Measurements from ENCODE around the gene RBM20.

Gene RBM20

GRCh38 chr10:110746254-110746826, 102.2 kb downstream of the RBM20 start:
- no peak for TF ChIP-seq TCF4 (CRISPR knock-in tag; IDR thresholded peaks at IDR 0.05; ENCODE audit: borderline replicate concordance)
- TF ChIP-seq OSR1 (CRISPR knock-in tag; IDR thresholded peaks at IDR 0.05): no peak
- no peak for TF ChIP-seq PPARA (CRISPR knock-in tag; IDR thresholded peaks at IDR 0.05; ENCODE audit: borderline replicate concordance)
- peak; percentile 96 for ATAC-seq

- ATAC-seq: no peak
- TF ChIP-seq CSDC2 (CRISPR knock-in tag; IDR thresholded peaks at IDR 0.05): no peak
- no peak for TF ChIP-seq OSR1 (CRISPR knock-in tag; IDR thresholded peaks at IDR 0.05)
- TF ChIP-seq PPARA (CRISPR knock-in tag; IDR thresholded peaks at IDR 0.05; ENCODE audit: borderline replicate concordance): no peak
- no peak for TF ChIP-seq PATZ1 (CRISPR knock-in tag; IDR thresholded peaks at IDR 0.05; ENCODE audit: borderline replicate concordance)
- TF ChIP-seq ZNF70 (CRISPR knock-in tag; IDR thresholded peaks at IDR 0.05): no peak
- no peak for TF ChIP-seq ARNTL (CRISPR knock-in tag; IDR thresholded peaks at IDR 0.05; ENCODE audit: borderline replicate concordance, low read depth)
- no peak for TF ChIP-seq BACH2 (CRISPR knock-in tag; IDR thresholded peaks at IDR 0.05; ENCODE audit: borderline replicate concordance)
- no peak for TF ChIP-seq RARB (CRISPR knock-in tag; IDR thresholded peaks at IDR 0.05)
- TF ChIP-seq GLIS3 (CRISPR knock-in tag; IDR thresholded peaks at IDR 0.05): no peak
- no peak for TF ChIP-seq ZNF565 (CRISPR knock-in tag; conservative IDR thresholded peaks at IDR 0.05; ENCODE audit: low read depth)
- no peak for TF ChIP-seq TSHZ2 (CRISPR knock-in tag; IDR thresholded peaks at IDR 0.05)
- TF ChIP-seq TOX (CRISPR knock-in tag; IDR thresholded peaks at IDR 0.05; ENCODE audit: borderline replicate concordance): no peak
- TF ChIP-seq CREB5 (CRISPR knock-in tag; IDR thresholded peaks at IDR 0.05; ENCODE audit: low read depth): no peak
- TF ChIP-seq CSRNP3 (CRISPR knock-in tag; IDR thresholded peaks at IDR 0.05): no peak
- no peak for TF ChIP-seq ISL1 (CRISPR knock-in tag; IDR thresholded peaks at IDR 0.05)
- no peak for TF ChIP-seq TCF4 (CRISPR knock-in tag; IDR thresholded peaks at IDR 0.05; ENCODE audit: borderline replicate concordance)
Observed at GRCh38 chr10:110746969-110747608, 103.0 kb downstream of the RBM20 start.

GRCh38 chr10:110747609-110748464, 103.7 kb downstream of the RBM20 start:
- ATAC-seq: no peak
- TF ChIP-seq OSR1 (CRISPR knock-in tag; IDR thresholded peaks at IDR 0.05) (no peak), GLIS3 (CRISPR knock-in tag; IDR thresholded peaks at IDR 0.05) (no peak), CSRNP3 (CRISPR knock-in tag; IDR thresholded peaks at IDR 0.05) (no peak), CREB5 (CRISPR knock-in tag; IDR thresholded peaks at IDR 0.05; ENCODE audit: low read depth) (no peak), BACH2 (CRISPR knock-in tag; IDR thresholded peaks at IDR 0.05; ENCODE audit: borderline replicate concordance) (no peak), SNAI2 (CRISPR knock-in tag; IDR thresholded peaks at IDR 0.05) (no peak), PATZ1 (CRISPR knock-in tag; IDR thresholded peaks at IDR 0.05; ENCODE audit: borderline replicate concordance) (no peak), ZC3H10 (CRISPR knock-in tag; IDR thresholded peaks at IDR 0.05) (no peak), ZFP3 (CRISPR knock-in tag; IDR thresholded peaks at IDR 0.05) (no peak), ZFP30 (CRISPR knock-in tag; IDR thresholded peaks at IDR 0.05) (no peak), ZNF70 (CRISPR knock-in tag; IDR thresholded peaks at IDR 0.05) (no peak), RARB (CRISPR knock-in tag; IDR thresholded peaks at IDR 0.05) (no peak), ESRRG (CRISPR knock-in tag; IDR thresholded peaks at IDR 0.05) (no peak)

All from SK-N-SH treated with all-trans-retinoic acid at 6 μM for 48 hours (cell line).